T-helper 2 cell treated with Interferon-gamma antibody and Interleukin-4, amounts not matched to agents 5 μg/mL and 100 μg/mL, for 36 hours (primary cell): ENCODE results near the gene RPAIN.
"Not testable (repeated sequence)": the region's sequence is repeated elsewhere in the genome, so short reads cannot be mapped to it uniquely, and the experiment has no call there.

Experiments
- DNase-seq: peaks from one replicate; pipeline ENCODE4 v3.0.0; 2021; ENCODE audit warnings: low spot score
- H3K27ac Mint-ChIP-seq: one replicate; pipeline ENCODE4 v1.8.0; 2021; ENCODE audit warnings: mild to moderate bottlenecking, mixed read lengths
- H3K27me3 Mint-ChIP-seq: one replicate; pipeline ENCODE4 v1.8.0; 2021; ENCODE audit warnings: low read depth, mixed read lengths
- H3K36me3 Mint-ChIP-seq: one replicate; pipeline ENCODE4 v1.8.0; 2021; ENCODE audit warnings: low read depth, mixed read lengths
- H3K4me1 Mint-ChIP-seq: one replicate; pipeline ENCODE4 v1.8.0; 2021; ENCODE audit warnings: low read depth, mixed read lengths
- H3K4me3 Mint-ChIP-seq: one replicate; pipeline ENCODE4 v1.8.0; 2022; ENCODE audit warnings: mild to moderate bottlenecking, moderate library complexity, mixed read lengths
- H3K9me3 Mint-ChIP-seq: one replicate; pipeline ENCODE4 v1.8.0; 2021; ENCODE audit warnings: mixed read lengths

RPAIN gene

GRCh38 chr17:5413682-5414081 lies 6.3 kb upstream of the RPAIN start:
- DNase-seq, result no peak
- Mint-ChIP-seq H3K27ac (no peak overlapping the region), H3K4me3 (no peak overlapping the region), H3K9me3 (no peaks in the 10 kb centered on the region), H3K36me3 (peaks cover 45% of the 10 kb centered on the region), H3K4me1 (peaks cover 34% of the 10 kb centered on the region), H3K27me3 (no peaks in the 10 kb centered on the region)

GRCh38 chr17:5416901-5417300 lies 3.1 kb upstream of the RPAIN start:
- H3K27ac Mint-ChIP-seq, result no peak overlapping the region
- peak overlapping the region; percentile 66 for H3K4me3 Mint-ChIP-seq
- H3K4me1 Mint-ChIP-seq, result peaks cover 34% of the 10 kb centered on the region
- no peak for DNase-seq
- no peaks in the 10 kb centered on the region for H3K27me3 Mint-ChIP-seq
- H3K36me3 Mint-ChIP-seq, result peaks cover 38% of the 10 kb centered on the region
- no peaks in the 10 kb centered on the region for H3K9me3 Mint-ChIP-seq

- peak overlapping the region; percentile 100 for H3K4me3 Mint-ChIP-seq
- H3K27me3 Mint-ChIP-seq, result no peaks in the 10 kb centered on the region
- H3K36me3 Mint-ChIP-seq, result peaks cover 31% of the 10 kb centered on the region
- DNase-seq, result peak; percentile 66
- no peaks in the 10 kb centered on the region for H3K9me3 Mint-ChIP-seq
- H3K27ac Mint-ChIP-seq, result peak overlapping the region; percentile 100
- peaks cover 25% of the 10 kb centered on the region for H3K4me1 Mint-ChIP-seq
Observed at GRCh38 chr17:5418858-5419355, 1.1 kb upstream of the RPAIN start.

- Mint-ChIP-seq H3K4me1 (peaks cover 25% of the 10 kb centered on the region), H3K4me3 (peak within 1 kb of the TSS; percentile 100), H3K27me3 (no peaks in the 10 kb centered on the region), H3K9me3 (no peaks in the 10 kb centered on the region), H3K27ac (peak within 1 kb of the TSS; percentile 100), H3K36me3 (peaks cover 32% of the 10 kb centered on the region)
- DNase-seq, result peak; percentile 98
Observed at GRCh38 chr17:5419356-5419958, 525 bp upstream of the RPAIN start, which contains the start of gene NUP88. Gene NUP88, minus strand, starts transcription at chr17:5419662. Its CDS starts 12 bp downstream, at chr17:5419650.

- Mint-ChIP-seq H3K4me3 (no peak overlapping the region), H3K36me3 (peaks cover 38% of the 10 kb centered on the region), H3K27me3 (no peaks in the 10 kb centered on the region), H3K27ac (no peak overlapping the region), H3K4me1 (peaks cover 23% of the 10 kb centered on the region), H3K9me3 (no peaks in the 10 kb centered on the region)
- no peak for DNase-seq
Observed at GRCh38 chr17:5422505-5422904, 2.5 kb downstream of the RPAIN start.

GRCh38 chr17:5424909-5425308 lies 4.9 kb downstream of the RPAIN start:
- Mint-ChIP-seq H3K36me3 (peaks cover 58% of the 10 kb centered on the region), H3K4me3 (no peak overlapping the region), H3K9me3 (no peaks in the 10 kb centered on the region), H3K4me1 (peaks cover 23% of the 10 kb centered on the region), H3K27me3 (no peaks in the 10 kb centered on the region), H3K27ac (no peak overlapping the region)
- DNase-seq, result no peak

- H3K9me3 Mint-ChIP-seq, result no peaks in the 10 kb centered on the region
- peaks cover 18% of the 10 kb centered on the region for H3K4me1 Mint-ChIP-seq
- H3K36me3 Mint-ChIP-seq, result peaks cover 59% of the 10 kb centered on the region
- DNase-seq, result no peak
- H3K4me3 Mint-ChIP-seq, result no peak overlapping the region
- no peaks in the 10 kb centered on the region for H3K27me3 Mint-ChIP-seq
- no peak overlapping the region for H3K27ac Mint-ChIP-seq
Observed at GRCh38 chr17:5425826-5426225, 5.8 kb downstream of the RPAIN start.

- Mint-ChIP-seq H3K4me3 (no peak overlapping the region), H3K36me3 (peaks cover 70% of the 10 kb centered on the region), H3K4me1 (peaks cover 4% of the 10 kb centered on the region), H3K9me3 (no peaks in the 10 kb centered on the region), H3K27ac (no peak overlapping the region), H3K27me3 (no peaks in the 10 kb centered on the region)
- no peak for DNase-seq
Observed at GRCh38 chr17:5429191-5429887, 9.4 kb downstream of the RPAIN start.

- Mint-ChIP-seq H3K4me1 (peaks cover 4% of the 10 kb centered on the region), H3K4me3 (no peak overlapping the region), H3K27ac (no peak overlapping the region), H3K36me3 (peaks cover 69% of the 10 kb centered on the region), H3K27me3 (no peaks in the 10 kb centered on the region), H3K9me3 (no peaks in the 10 kb centered on the region)
- no peak for DNase-seq
Observed at GRCh38 chr17:5430413-5430999, 10.5 kb downstream of the RPAIN start.

- DNase-seq, H3K27ac Mint-ChIP-seq, H3K4me1 Mint-ChIP-seq, H3K4me3 Mint-ChIP-seq, H3K27me3 Mint-ChIP-seq, H3K9me3 Mint-ChIP-seq: not testable (repeated sequence)
- peaks cover 67% of the 10 kb centered on the region for H3K36me3 Mint-ChIP-seq
Observed at GRCh38 chr17:5431234-5431633, 11.3 kb downstream of the RPAIN start.

GRCh38 chr17:5431949-5432556 lies 12.1 kb downstream of the RPAIN start:
- Mint-ChIP-seq H3K27me3 (no peaks in the 10 kb centered on the region), H3K4me1 (peaks cover 14% of the 10 kb centered on the region), H3K36me3 (peaks cover 74% of the 10 kb centered on the region), H3K9me3 (no peaks in the 10 kb centered on the region), H3K27ac (peak overlapping the region; percentile 8), H3K4me3 (no peak overlapping the region)
- no peak for DNase-seq

GRCh38 chr17:5434984-5435383 lies 15.0 kb downstream of the RPAIN start:
- no peak for DNase-seq
- Mint-ChIP-seq H3K27me3 (no peaks in the 10 kb centered on the region), H3K27ac (no peak overlapping the region), H3K36me3 (peaks cover 63% of the 10 kb centered on the region), H3K4me1 (peaks cover 30% of the 10 kb centered on the region), H3K4me3 (peak overlapping the region; percentile 12), H3K9me3 (no peaks in the 10 kb centered on the region)

GRCh38 chr17:5435781-5436315 lies 15.9 kb downstream of the RPAIN start:
- not testable (repeated sequence) for DNase-seq, H3K27me3 Mint-ChIP-seq, H3K9me3 Mint-ChIP-seq, H3K27ac Mint-ChIP-seq
- Mint-ChIP-seq H3K36me3 (peaks cover 59% of the 10 kb centered on the region), H3K4me1 (peaks cover 30% of the 10 kb centered on the region), H3K4me3 (peak overlapping the region; percentile 59)
